GM12878 (cell line): Measurements from ENCODE around the gene PRKCE. TPM values are rescaled to one million over a fixed set of nuclear protein-coding genes. Genes with fewer than 3 reads are reported as not detected.

Experiments used
- BACH1 ChIP-seq: fragments of 450-650 bp; IDR thresholded peaks from 2 replicates; pipeline ENCODE4 v1.6.1; 2017; ENCODE audit warnings: mild to moderate bottlenecking, borderline replicate concordance
- CEBPB ChIP-seq, 2 experiments: fragments of 150-350 bp in 1 of 2; IDR thresholded peaks; 2 replicates each; pipeline ENCODE4 v1.6.1; 2012 to 2014; ENCODE audit warnings: low read depth in 2 of 2, low read length in 2 of 2, borderline replicate concordance in 1 of 2, inconsistent platforms in 1 of 2
- CREB1 ChIP-seq: IDR thresholded peaks from 2 replicates; pipeline ENCODE4 v1.6.1; 2012; ENCODE audit warnings: low read depth, mild to moderate bottlenecking, inconsistent platforms
- CUX1 ChIP-seq: IDR thresholded peaks from 2 replicates; pipeline ENCODE4 v1.6.1; 2012; ENCODE audit warnings: improper control_type of control experiment, low read depth, low read length; ENCODE audit not compliant: insufficient replicate concordance
- E4F1 ChIP-seq: fragments of 450-650 bp; IDR thresholded peaks from 2 replicates; pipeline ENCODE4 v1.6.1; 2018; ENCODE audit warnings: borderline replicate concordance, mild to moderate bottlenecking; ENCODE audit not compliant: partially characterized antibody
- KLF5 ChIP-seq: fragments of 450-650 bp; IDR thresholded peaks from 2 replicates; pipeline ENCODE4 v1.6.1; 2014; ENCODE audit warnings: mild to moderate bottlenecking; ENCODE audit not compliant: partially characterized antibody
- MAX ChIP-seq: IDR thresholded peaks from 2 replicates; pipeline ENCODE4 v1.6.1; 2012; ENCODE audit warnings: low read depth, low read length, improper control_type of control experiment
- MEF2B ChIP-seq: fragments of 450-650 bp; IDR thresholded peaks from 2 replicates; pipeline ENCODE4 v1.6.1; 2018; ENCODE audit warnings: mild to moderate bottlenecking, moderate library complexity; ENCODE audit not compliant: partially characterized antibody, poor library complexity, severe bottlenecking
- MTA3 ChIP-seq: IDR thresholded peaks from 2 replicates; pipeline ENCODE4 v1.6.1; 2012; ENCODE audit warnings: low read length, inconsistent platforms, borderline replicate concordance
- MYC ChIP-seq: IDR thresholded peaks from 2 replicates; pipeline ENCODE4 v1.6.1; 2011; ENCODE audit warnings: mild to moderate bottlenecking, low read length, moderate library complexity, inconsistent platforms; ENCODE audit not compliant: insufficient read depth, insufficient replicate concordance, insufficient read length, severe bottlenecking
- NBN ChIP-seq: fragments of 450-650 bp; IDR thresholded peaks from 2 replicates; pipeline ENCODE4 v1.6.1; 2016
- NRF1 ChIP-seq: conservative IDR thresholded peaks from 2 replicates; pipeline ENCODE4 v1.6.1; 2011; ENCODE audit warnings: mild to moderate bottlenecking, low read depth, low read length, improper control_type of control experiment
- POLR2A ChIP-seq: IDR thresholded peaks from 2 replicates; pipeline ENCODE4 v1.6.1; 2011; ENCODE audit warnings: low read depth, mild to moderate bottlenecking, low read length
- RB1 ChIP-seq: fragments of 450-650 bp; formaldehyde crosslinking; IDR thresholded peaks from 2 replicates; pipeline ENCODE4 v1.6.1; 2017; ENCODE audit warnings: mild to moderate bottlenecking, borderline replicate concordance
- SPI1 ChIP-seq: IDR thresholded peaks from 2 replicates; pipeline ENCODE4 v1.6.1; 2011; ENCODE audit warnings: low read depth, mild to moderate bottlenecking, low read length, moderate library complexity, borderline replicate concordance; ENCODE audit not compliant: insufficient read depth
- TARDBP ChIP-seq: IDR thresholded peaks from 2 replicates; pipeline ENCODE4 v1.6.1; 2016; ENCODE audit warnings: borderline replicate concordance
- ZNF592 ChIP-seq: fragments of 450-650 bp; IDR thresholded peaks from 2 replicates; pipeline ENCODE4 v1.6.1; 2017; ENCODE audit warnings: mild to moderate bottlenecking, moderate library complexity
- polyA plus RNA-seq, 11 experiments: library from polyadenylated mRNA; depleted of rRNA in 4 of 11; unstranded in 6 of 11; stranded (reverse) in 5 of 11; fragments of >200 nt; fragmentation: Nextera tagmentation in 4 of 11; fragmentation: Illumina TruSeq in 1 of 11; extraction: Ambion mirVana in 4 of 11; extraction: Trizol in 1 of 11; gene quantifications; 1 replicate in 1 of 11; 2 replicates in 10 of 11; pipeline versions ENCODE4 v1.2.1 to v1.2.3, GENCODE V29; 2011 to 2016; ENCODE audit warnings: inconsistent platforms in 2 of 11, missing spikeins in 2 of 11, low read depth in 1 of 11
- total RNA-seq, 4 experiments: library from RNA; depleted of rRNA in 3 of 4; stranded (reverse); fragments of >200 nt in 3 of 4; fragmentation: Illumina TruSeq in 1 of 4; extraction: Trizol in 1 of 4; gene quantifications; 2 replicates each; pipeline versions ENCODE4 v1.2.1 to v1.2.3, GENCODE V29; 2013 to 2021

PRKCE gene
- total and polyA plus RNA-seq, 10 of the 15 experiments (the other 5 are each of a cell fraction or from before 2014, with no cell fraction given) = 2.6 to 28.2 (median 11.3) TPM

GRCh38 chr2:45611020-45611859, 40.2 kb upstream of the PRKCE start, which contains the start of gene SRBD1 (continued):
- no peak for TF ChIP-seq ZNF592
- TF ChIP-seq MEF2B = peak; percentile 88
- no peak for TF ChIP-seq SPI1
- TF ChIP-seq CUX1 = no peak
- TF ChIP-seq MAX = peak; percentile 57; the same call in 1 of the 2 replicates
- TF ChIP-seq E4F1 = peak; percentile 25
- no peak for TF ChIP-seq CEBPB (IDR thresholded peaks at IDR 0.05; ENCODE audit: borderline replicate concordance in 1 of 2, low read depth in 2 of 2, low read length in 2 of 2)
- no peak for TF ChIP-seq NRF1
- TF ChIP-seq POLR2A = peak; percentile 86
- TF ChIP-seq TARDBP = 0 out of 2 replicates have a peak, but pooled peaks have one; percentile 32
- no peak for TF ChIP-seq MTA3
- no peak for TF ChIP-seq NBN
- 0 out of 2 replicates have a peak, but pooled peaks have one; percentile 34 for TF ChIP-seq RB1
- TF ChIP-seq CREB1 = peak; percentile 77
- TF ChIP-seq BACH1 = no peak
- no peak for TF ChIP-seq KLF5
- TF ChIP-seq MYC = no peak
